Parathyroid adenoma (tissue), 2 donors: ENCODE results near the gene MELTF.

Source experiments
- H2AFZ ChIP-seq: fragments of 300-600 bp; sonication (generic); one replicate; pipeline ENCODE4 v1.7.0; 2017; ENCODE audit warnings: antibody characterized with exemption, mild to moderate bottlenecking
- H3K27ac ChIP-seq: fragments of 300-600 bp; sonication (generic); one replicate; pipeline ENCODE4 v1.7.0; 2017
- H3K27me3 ChIP-seq: fragments of 300-600 bp; sonication (generic); one replicate; pipeline ENCODE4 v1.7.0; 2017; ENCODE audit warnings: low read length; ENCODE audit not compliant: control insufficient read depth, insufficient read depth
- H3K36me3 ChIP-seq: fragments of 300-600 bp; sonication (generic); one replicate; pipeline ENCODE4 v1.7.0; 2017; ENCODE audit warnings: low read length; ENCODE audit not compliant: control insufficient read depth, insufficient read depth
- H3K4me1 ChIP-seq: fragments of 300-600 bp; sonication (generic); one replicate; pipeline ENCODE4 v1.7.0; 2017; ENCODE audit warnings: control low read depth
- H3K4me2 ChIP-seq: fragments of 300-600 bp; sonication (generic); one replicate; pipeline ENCODE4 v1.7.0; 2017; ENCODE audit warnings: low read length
- H3K4me3 ChIP-seq: fragments of 300-600 bp; sonication (generic); one replicate; pipeline ENCODE4 v1.7.0; 2017; ENCODE audit warnings: low read depth, low read length
- H3K79me2 ChIP-seq: fragments of 300-600 bp; sonication (generic); one replicate; pipeline ENCODE4 v1.7.0; 2017; ENCODE audit warnings: control low read depth
- H3K9ac ChIP-seq: fragments of 300-600 bp; sonication (generic); one replicate; pipeline ENCODE4 v1.7.0; 2017; ENCODE audit warnings: mild to moderate bottlenecking
- H3K9me3 ChIP-seq: fragments of 300-600 bp; sonication (generic); one replicate; pipeline ENCODE4 v1.7.0; 2017; ENCODE audit warnings: low read length; ENCODE audit not compliant: control insufficient read depth
- CTCF ChIP-seq: fragments of 300-600 bp; sonication (generic); IDR thresholded peaks from one replicate; pipeline ENCODE4 v1.7.0; 2017; ENCODE audit warnings: antibody characterized with exemption, mild to moderate bottlenecking
- donor health status: primary hyperparathyroidism.

MELTF gene

DNA sequence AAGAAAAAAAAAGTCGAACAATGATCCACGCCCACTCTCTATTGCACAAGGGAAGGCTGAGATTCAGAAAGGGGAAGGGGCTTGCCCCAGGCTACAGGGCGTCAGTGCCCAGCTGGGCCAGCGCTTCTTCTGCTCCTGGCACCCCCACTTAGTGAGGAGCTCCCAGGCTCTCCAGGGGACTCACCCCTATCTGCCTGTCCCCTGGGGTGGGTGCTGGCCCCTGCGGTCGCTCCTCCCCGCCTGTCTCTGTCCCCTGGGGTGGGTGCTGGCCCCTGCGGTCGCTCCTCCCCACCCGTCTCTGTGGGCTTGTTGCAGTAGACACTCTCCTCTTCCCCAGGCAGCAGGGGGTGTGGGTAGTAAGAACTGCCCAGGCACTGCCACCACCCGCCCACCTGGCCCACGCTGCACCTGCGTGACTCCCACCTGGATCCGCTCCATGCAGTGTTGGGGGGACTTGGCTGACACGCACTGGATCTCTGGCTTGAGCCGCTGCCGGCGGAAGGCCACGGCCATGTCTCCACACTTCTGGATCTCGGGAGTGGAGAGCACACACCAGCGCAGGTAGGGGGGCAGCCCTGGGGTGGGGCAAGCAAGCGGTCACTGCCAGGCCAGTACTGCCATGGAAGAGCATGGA, 14.6 kb downstream of the MELTF start:
- Histone ChIP-seq H3K9ac (no peak overlapping the region), H3K36me3 (no peaks in the 10 kb centered on the region)
- no peak for TF ChIP-seq CTCF

DNA sequence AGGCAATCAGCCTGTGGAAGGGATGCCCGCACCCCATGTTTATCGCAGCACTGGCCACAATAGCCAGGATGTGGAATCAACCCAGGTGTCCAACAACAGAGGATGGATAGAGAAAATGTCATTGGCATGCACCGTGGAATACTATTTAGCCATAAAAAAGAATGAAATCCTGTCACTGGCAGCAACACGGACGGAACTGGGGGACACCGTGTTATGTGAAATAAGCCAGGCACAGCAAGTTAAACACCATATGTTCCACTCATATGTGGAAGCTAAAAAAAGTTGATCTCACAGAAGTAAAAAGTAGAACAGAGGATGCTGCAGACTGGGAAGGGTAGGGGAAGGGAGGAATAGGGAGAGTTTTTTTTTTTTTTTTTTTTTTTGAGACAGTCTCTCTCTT, 15.6 kb downstream of the MELTF start:
- no peak overlapping the region for H3K9ac ChIP-seq
- H3K79me2 ChIP-seq = no peaks in the 10 kb centered on the region
- no peak overlapping the region for H3K4me2 ChIP-seq
- no peaks in the 10 kb centered on the region for H3K9me3 ChIP-seq
- H3K27ac ChIP-seq = no peak overlapping the region
- no peak overlapping the region for H3K4me3 ChIP-seq
- H3K27me3 ChIP-seq = no peaks in the 10 kb centered on the region
- no peak for TF ChIP-seq CTCF
- no peak overlapping the region for H2AFZ ChIP-seq
- H3K4me1 ChIP-seq = no peaks in the 10 kb centered on the region
- H3K36me3 ChIP-seq = no peaks in the 10 kb centered on the region

More for the DNA sequence above, 14.6 kb downstream of the MELTF start:
- Histone ChIP-seq H3K4me2 (no peak overlapping the region), H3K4me3 (no peak overlapping the region), H3K27me3 (no peaks in the 10 kb centered on the region), H3K79me2 (no peaks in the 10 kb centered on the region), H2AFZ (no peak overlapping the region), H3K4me1 (no peaks in the 10 kb centered on the region), H3K9me3 (no peaks in the 10 kb centered on the region), H3K27ac (no peak overlapping the region)

- H3K79me2 ChIP-seq = no peaks in the 10 kb centered on the region
- H3K9ac ChIP-seq = no peak overlapping the region
- H3K9me3 ChIP-seq = no peaks in the 10 kb centered on the region
- no peaks in the 10 kb centered on the region for H3K36me3 ChIP-seq
- H3K4me2 ChIP-seq = no peak overlapping the region
- H3K4me3 ChIP-seq = no peak overlapping the region
- no peaks in the 10 kb centered on the region for H3K4me1 ChIP-seq
- no peak overlapping the region for H2AFZ ChIP-seq
- H3K27me3 ChIP-seq = no peaks in the 10 kb centered on the region
- H3K27ac ChIP-seq = no peak overlapping the region
- TF ChIP-seq CTCF = no peak
Observed at GRCh38 chr3:197012540-197012883, 17.1 kb downstream of the MELTF start.

GRCh38 chr3:197011780-197012539, 17.7 kb downstream of the MELTF start:
- Histone ChIP-seq H3K4me1 (no peaks in the 10 kb centered on the region), H3K27me3 (no peaks in the 10 kb centered on the region), H3K4me3 (no peak overlapping the region), H3K9me3 (no peaks in the 10 kb centered on the region), H2AFZ (no peak overlapping the region), H3K36me3 (no peaks in the 10 kb centered on the region), H3K27ac (no peak overlapping the region), H3K9ac (no peak overlapping the region), H3K79me2 (no peaks in the 10 kb centered on the region), H3K4me2 (no peak overlapping the region)
- TF ChIP-seq CTCF = no peak
